ENCODE data around the gene TGFBR3L. TPM values are rescaled to one million over a fixed set of nuclear protein-coding genes. Genes with fewer than 3 reads are reported as not detected.

Gene TGFBR3L
- total and polyA plus RNA-seq, 2 donors (not counting 3 experiments of a cell fraction or from before 2014, with no cell fraction given) = 0.35 TPM; not detected in 1

DNA sequence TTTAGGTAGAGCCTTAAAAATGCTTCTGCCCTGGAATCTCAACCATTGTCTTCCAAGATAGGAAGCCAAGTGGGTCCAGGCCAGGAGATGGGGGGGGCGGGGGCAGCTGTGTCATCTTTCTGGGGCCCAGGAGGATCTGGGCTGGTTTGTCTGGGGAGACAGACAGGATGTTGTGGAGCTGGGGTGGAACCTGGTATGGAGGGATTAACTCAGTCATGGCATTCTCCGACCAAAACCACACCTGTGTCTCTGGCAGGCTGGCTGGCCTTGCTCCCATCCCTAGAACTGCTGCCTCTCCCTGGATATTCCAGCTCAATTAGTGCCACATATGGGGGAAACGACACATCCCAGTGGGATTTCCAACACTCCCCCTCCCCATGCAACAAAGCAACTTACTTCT, 13.7 kb upstream of the TGFBR3L start:
- H3K27ac ChIP-seq (ENCODE audit: insufficient read depth, low read depth, low read length) = no peak overlapping the region
- no peak overlapping the region for H3K9ac ChIP-seq (replicated peaks; ENCODE audit: extremely low read depth, insufficient read depth, low read length)
- no peaks in the 10 kb centered on the region for H4K20me1 ChIP-seq (replicated peaks; ENCODE audit: control insufficient read depth, extremely low read depth, insufficient read depth, low read length)
- no peak for DNase-seq (ENCODE audit: low read depth, low spot score)
- TF ChIP-seq FOS (IDR thresholded peaks at IDR 0.05; ENCODE audit: borderline replicate concordance, insufficient read depth, low read length) (no peak), POLR2A (IDR thresholded peaks at IDR 0.05; ENCODE audit: low read depth, low read length) (no peak), EZH2 (IDR thresholded peaks at IDR 0.05; ENCODE audit: borderline replicate concordance, low read depth, low read length, severe bottlenecking) (no peak), GATA2 (IDR thresholded peaks at IDR 0.05; ENCODE audit: insufficient read depth, insufficient read length, low read depth, low read length) (no peak)
- TF ChIP-seq, protein P1, sequence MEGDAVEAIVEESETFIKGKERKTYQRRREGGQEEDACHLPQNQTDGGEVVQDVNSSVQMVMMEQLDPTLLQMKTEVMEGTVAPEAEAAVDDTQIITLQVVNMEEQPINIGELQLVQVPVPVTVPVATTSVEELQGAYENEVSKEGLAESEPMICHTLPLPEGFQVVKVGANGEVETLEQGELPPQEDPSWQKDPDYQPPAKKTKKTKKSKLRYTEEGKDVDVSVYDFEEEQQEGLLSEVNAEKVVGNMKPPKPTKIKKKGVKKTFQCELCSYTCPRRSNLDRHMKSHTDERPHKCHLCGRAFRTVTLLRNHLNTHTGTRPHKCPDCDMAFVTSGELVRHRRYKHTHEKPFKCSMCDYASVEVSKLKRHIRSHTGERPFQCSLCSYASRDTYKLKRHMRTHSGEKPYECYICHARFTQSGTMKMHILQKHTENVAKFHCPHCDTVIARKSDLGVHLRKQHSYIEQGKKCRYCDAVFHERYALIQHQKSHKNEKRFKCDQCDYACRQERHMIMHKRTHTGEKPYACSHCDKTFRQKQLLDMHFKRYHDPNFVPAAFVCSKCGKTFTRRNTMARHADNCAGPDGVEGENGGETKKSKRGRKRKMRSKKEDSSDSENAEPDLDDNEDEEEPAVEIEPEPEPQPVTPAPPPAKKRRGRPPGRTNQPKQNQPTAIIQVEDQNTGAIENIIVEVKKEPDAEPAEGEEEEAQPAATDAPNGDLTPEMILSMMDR (IDR thresholded peaks at IDR 0.05; ENCODE audit: extremely low read depth in 1 of 2, insufficient read depth in 1 of 2, low read depth in 1 of 2, low read length in 2 of 2) = no peak
- TF ChIP-seq, protein P2, sequence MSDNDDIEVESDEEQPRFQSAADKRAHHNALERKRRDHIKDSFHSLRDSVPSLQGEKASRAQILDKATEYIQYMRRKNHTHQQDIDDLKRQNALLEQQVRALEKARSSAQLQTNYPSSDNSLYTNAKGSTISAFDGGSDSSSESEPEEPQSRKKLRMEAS (IDR thresholded peaks at IDR 0.05; ENCODE audit: insufficient read depth, insufficient read length) = no peak
- H3K36me3 ChIP-seq (ENCODE audit: control insufficient read depth in 2 of 2, extremely low read depth in 1 of 2, insufficient read depth in 2 of 2, low read length in 2 of 2) = no peaks in the 10 kb centered on the region
- dilution Hi-C loops (cut with MboI; ENCODE audit: extremely low pct_ligation_motif_present, low sequenced_read_pairs) = no loop called here
- H3K9me1 ChIP-seq (replicated peaks; ENCODE audit: control insufficient read depth, extremely low read depth, insufficient read depth, low read length) = no peaks in the 10 kb centered on the region
- H3K9me3 ChIP-seq (replicated peaks; ENCODE audit: control insufficient read depth, insufficient read depth, low read length) = no peaks in the 10 kb centered on the region
- peaks cover 19% of the 10 kb centered on the region for H3K79me2 ChIP-seq (ENCODE audit: control insufficient read depth, insufficient read depth, low read length)
- peaks cover 16% of the 10 kb centered on the region for H3K4me1 ChIP-seq (ENCODE audit: control insufficient read depth, extremely low read depth, insufficient read depth, low read length)
- no peak overlapping the region for H3K4me3 ChIP-seq (replicated peaks in 1 of 3; ENCODE audit: insufficient read depth in 1 of 3, low read depth in 1 of 3, low read length in 3 of 3)
- FAIRE-seq = no peak
- no peak overlapping the region for H2AFZ ChIP-seq (ENCODE audit: low read depth, low read length)
- POLR2A ChIA-PET = interaction anchor here (0.7 kb wide), 1 partner anchor 342 kb away, joined by 3 read pairs; no protein-coding TSS in a partner anchor
- intact Hi-C loops (cut with micrococcal nuclease) = no loop called here
- BruUV-seq (replicated peaks) = no TSS peak
- CTCF ChIA-PET = interaction anchor here (1.0 to 2.6 kb wide), 3 partner anchors 32 to 333 kb away, joined by 4 to 14 read pairs (median 6); partner anchors contain the start of gene TIMM44
- H3K4me2 ChIP-seq (ENCODE audit: insufficient read depth, low read length) = no peak overlapping the region
- H3K27me3 ChIP-seq (ENCODE audit: control insufficient read depth in 2 of 2, insufficient read depth in 2 of 2, low read length in 2 of 2) = no peaks in the 10 kb centered on the region
